Measurements from ENCODE around the gene PCDH15.

The PCDH15 gene

DNA sequence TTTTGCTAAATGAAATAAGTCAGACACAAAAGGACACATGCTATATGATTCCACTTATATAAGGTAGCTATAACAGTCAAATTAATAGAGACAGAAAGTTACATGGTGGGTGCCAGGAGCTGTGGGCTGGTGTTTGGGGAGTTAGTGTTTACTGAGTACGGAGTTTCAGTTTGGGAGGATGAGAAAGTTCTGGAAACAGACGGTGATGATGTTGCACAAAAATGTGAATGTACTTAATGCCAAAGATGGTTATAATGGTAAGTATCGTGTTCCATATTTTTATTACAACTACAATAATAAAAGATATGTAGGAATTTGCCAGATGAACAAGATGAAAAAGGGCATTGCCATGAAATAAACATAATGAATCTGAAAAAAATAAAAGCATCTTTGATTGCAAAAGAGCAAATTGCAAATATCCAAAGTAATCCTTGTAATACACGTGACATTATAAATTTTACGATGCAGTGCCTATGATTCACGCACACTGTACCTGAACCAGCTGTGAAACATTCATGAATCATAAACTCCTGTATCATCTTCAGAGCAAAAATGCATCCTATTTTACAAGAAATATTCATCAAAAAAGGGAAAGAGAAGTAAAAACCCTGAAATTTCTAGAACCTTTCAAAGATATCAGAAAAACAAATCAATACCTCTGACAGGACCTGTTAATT is 676.7 kb downstream of the PCDH15 start:
- DNase-seq, result no peak

DNA sequence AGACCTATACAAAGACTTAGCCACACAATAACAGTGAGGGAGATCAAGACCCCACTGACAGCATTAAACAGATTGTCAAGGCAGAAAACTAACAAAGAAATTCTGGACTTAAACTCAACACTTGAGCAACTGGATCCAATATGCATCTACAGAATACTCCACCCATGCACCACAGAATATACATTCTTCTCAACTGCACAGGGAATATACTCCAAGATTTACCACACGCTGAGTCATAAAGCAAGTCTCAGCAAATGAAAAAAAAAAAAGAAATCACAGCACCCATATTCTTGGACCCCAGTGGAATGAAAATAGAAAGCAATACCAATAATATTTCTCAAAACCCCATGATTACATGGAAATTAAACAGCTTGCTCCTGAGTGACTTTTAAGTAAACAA is 680.2 kb downstream of the PCDH15 start:
- no peak for DNase-seq

DNA sequence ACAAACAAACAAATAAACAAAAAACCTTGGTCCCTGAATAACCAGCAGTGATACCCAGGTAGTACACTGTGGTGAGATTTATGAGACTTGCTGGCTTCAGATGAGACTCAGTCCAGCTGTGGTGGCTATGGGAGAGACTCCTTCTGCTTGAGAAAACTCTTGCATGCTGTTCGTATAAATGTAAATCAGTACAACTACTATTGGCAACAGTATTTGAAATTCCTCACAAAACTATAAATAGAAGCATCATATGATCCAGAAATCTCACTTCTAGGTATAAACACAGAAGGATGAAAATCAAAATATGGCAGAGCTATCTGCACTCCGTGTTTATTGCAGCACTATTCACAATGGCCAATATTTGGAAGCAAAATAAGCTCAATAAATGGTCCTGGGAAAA is 692.1 kb downstream of the PCDH15 start:
- DNase-seq, result no peak

DNA sequence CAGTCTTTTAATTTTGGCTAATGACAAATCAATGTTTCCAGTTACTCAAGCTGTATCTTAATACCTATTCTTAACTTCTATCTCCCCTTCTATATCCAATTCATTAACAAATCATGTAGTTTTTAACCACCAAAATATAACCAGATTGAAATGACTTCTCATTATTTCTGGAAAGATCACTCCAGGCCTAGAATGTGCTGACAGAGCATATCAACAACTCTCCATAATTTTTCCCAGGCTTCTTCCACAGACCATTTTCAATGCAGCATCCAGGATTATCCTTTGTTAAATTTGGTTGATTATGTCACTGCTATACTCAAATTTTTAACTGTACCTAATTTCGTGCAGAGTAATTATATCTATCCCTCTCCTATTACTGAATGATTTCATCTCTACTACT is 704.1 kb downstream of the PCDH15 start:
- DNase-seq, result no peak

DNA sequence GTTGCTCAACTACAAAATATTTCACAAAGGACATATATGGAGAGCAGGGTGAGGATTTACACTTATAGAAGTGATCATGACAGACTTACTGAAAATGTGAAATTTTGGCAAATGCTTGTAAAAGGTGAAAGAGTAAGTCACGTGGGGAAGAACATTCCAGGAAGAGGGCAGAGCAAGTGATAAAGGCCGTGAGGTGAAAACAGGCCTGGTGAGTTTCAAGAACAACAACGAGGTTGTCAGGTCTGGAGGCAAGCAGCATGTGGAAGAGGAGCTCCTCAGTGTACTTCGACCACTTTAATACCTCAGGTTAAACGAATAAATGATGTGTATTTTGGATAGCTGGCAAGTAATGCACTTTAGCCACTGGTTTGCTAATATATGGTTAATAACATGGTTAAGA is 706.7 kb downstream of the PCDH15 start:
- no peak for DNase-seq

DNA sequence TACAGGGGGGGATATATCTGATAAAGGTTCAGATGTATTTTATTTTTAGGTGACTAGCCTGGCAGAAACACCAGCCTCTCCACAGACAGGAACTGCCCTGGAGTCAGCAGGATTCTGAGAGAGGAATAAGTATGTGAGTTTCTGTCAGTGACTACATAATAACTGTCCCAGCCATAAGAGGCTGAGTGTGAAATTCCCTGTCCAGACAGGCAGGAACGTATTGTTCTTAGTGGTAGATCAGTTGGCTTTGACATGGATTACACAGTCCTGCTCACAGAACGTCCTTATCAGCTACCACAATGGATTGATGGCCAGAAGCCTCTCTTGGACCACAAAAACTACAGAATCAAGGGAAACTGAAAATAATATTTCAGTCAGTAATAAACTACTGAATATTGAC is 709.8 kb downstream of the PCDH15 start:
- DNase-seq, result no peak

DNA sequence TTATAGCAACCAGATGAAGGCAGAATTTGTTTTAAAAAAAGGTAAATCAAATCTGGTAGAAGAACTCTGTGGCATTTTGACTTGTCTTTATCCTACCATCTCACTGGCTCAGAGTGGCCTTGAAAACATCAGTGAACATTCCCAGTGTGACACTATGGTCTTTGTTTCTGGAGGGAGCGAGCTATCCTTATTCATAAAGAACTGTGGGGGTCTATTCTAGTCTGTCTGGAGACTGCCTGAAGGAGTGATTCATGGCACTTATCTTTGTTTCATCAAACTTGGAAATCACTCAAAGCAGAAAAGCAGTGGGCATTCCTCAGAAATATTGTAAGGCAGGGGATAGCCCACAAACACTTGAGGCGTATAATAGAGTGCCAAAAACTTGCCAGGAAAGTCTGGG is 719.1 kb downstream of the PCDH15 start:
- no peak for DNase-seq

DNA sequence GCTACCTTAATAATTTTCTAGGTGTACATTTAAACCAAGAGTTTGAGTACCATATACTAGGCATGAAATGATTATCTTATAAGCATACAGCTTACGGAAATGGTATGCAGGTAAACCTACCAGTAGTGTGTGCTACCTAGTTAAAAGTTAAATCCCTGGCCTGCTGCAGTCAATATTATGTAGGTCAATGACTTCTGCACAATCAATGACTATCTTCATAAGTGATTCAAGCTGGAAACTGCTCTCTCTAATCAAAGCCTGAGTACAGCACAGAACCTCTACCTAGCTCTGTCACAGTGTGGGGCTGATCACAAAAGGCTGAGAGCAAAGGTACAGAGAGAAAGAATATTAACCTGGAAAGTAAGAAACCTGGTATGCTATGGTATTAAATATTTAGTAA is 733.7 kb downstream of the PCDH15 start:
- DNase-seq, result no peak

DNA sequence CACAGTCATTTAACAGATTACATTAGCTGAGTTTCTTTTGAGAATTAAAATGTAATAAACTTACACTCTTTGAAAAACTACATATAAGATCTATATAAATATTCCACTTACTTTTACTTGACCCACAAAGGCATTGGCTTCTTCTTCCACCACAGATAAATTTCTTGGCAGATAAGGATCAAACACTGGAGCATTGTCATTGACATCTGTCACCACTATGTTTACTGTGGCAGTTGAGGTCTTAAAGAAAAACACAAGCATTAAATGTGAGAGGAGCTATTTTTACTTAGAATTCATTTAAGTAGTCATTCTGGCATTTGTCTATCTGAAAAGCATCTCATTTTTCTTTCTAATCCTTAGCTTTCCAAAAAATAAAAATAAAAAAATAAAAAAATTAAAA is 734.4 kb downstream of the PCDH15 start:
- no peak for DNase-seq

DNA sequence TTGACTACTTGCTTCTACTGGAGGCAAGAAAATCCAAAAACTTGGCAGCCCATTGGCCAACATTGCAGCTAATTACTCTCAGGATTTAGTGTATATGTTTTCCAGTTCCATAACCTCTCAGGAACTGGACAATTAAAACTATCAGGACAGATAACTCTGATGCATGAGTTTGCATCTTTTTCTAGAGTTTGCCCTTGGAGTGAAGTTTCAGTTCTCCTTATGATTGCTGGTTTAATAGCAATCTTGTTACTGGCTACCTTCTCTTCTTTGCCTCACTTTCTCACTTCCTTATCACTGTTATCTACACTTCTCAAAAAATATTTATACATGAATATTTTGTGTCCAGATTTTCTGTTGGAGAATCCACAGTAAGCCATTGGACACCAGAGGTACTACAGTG is 735.9 kb downstream of the PCDH15 start:
- no peak for DNase-seq

DNA sequence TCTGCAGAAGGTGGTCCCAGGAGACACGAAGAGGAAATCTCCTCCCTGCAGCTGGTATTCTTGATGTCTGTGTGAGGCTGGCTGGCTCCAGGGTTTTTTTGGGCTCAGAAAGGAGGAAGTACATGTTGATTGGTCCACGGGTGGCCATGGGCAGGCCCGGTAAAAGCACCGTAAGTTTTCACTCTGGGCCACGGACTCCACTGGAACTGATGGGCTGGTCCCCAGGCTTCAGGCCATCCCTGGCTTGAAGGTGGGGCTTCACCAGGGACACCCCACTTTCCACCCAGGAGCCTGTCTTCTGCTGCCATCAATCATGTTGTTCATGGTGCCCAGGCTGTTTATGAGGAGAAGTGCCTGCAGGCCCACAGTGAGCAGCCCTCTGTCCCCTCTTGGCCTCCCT is 736.8 kb downstream of the PCDH15 start:
- DNase-seq, result no peak

DNA sequence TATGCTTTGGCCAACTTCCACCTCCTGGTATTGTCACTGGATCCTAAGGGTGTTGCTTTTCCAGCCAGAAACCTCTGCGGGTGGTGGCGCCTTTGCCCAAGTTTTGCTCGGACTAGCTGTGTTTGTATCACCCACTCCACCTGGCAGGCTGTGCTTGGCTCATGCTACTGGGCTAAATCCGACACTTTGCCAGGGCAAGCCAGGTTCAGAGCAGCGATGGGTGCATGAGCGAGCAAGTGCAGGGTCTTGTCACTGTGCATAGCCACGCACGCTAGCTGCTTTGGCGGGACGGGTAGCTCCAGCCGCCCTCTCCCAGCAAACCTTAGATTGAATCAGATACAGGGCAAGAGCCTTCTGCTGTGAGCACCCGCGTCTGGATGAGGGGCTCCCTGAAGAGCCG is 737.5 kb downstream of the PCDH15 start:
- DNase-seq, result no peak

DNA sequence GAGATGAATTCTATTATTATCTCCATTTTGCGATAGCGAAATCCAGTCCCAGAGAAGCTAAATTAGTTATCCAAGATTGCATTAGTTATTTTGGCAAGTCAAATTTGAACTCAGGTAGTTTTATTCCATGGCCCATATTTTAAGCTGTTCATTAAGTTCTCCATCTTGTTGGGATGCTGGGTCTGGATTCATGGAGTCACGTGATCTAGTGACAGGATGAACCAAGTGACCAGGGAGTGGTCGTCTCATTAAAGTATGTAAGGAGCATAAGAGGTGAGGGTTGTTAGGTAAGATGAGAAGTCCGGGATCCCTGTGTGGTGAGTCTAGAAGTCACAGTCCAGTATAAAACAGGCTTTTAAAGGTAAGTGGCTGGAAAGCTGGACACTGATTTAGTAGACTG is 740.5 kb downstream of the PCDH15 start:
- DNase-seq, result no peak

DNA sequence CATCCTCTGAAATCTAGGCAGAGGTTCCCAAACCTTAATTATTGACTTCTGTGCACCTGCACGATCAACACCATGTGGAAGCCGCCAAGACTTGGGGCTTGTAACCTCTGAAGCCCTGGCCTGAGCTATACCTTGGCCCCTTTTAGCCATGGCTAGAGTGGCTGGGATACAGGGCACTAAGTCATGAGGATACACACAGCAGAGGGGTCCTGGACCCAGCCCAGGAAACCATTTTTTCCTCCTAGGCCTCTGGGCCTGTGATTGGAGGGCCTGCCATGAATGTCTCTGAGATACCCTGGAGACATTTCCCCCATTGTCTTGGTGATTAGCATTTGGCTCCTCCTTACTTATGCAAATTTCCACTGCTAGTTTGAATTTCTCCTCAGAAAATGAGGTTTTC is 743.7 kb downstream of the PCDH15 start:
- DNase-seq, result no peak

DNA sequence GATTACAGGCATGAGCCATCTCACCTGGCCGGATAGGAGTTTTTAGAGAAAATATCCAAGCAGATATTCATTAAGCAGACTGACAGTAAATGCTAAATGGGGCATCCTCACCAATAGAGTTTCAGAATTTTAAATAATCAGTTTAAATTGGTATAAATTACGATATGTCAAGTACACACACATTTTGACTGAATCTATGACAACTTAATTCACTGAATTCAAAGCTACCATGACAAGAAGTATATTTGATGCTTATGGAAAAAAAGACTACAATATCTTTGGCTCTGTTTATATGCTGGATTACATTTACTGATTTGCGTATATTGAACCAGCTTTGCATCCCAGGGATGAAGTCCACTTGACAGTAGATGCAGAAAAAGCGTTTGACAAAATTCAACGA is 774.7 kb downstream of the PCDH15 start:
- DNase-seq, result no peak

DNA sequence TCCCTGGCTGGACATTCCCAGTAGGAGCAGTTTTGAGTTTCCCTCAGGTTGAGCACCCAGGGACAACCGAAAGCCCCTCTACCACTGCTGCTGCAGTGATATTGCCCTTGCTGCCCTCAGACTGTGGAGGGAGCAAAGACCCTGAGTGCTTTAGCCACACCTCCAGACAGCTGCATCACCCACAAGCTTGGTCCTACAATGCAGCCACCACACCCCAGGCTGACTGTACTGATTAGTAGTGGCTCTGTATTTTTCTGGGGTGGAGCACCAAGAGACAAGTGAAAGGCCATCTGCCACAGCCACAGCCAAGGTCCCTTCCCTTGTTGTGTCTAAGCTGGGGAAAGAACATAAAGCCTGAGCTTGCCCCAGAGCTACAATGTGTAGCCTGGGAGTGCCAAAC is 789.9 kb downstream of the PCDH15 start:
- DNase-seq, result no peak

DNA sequence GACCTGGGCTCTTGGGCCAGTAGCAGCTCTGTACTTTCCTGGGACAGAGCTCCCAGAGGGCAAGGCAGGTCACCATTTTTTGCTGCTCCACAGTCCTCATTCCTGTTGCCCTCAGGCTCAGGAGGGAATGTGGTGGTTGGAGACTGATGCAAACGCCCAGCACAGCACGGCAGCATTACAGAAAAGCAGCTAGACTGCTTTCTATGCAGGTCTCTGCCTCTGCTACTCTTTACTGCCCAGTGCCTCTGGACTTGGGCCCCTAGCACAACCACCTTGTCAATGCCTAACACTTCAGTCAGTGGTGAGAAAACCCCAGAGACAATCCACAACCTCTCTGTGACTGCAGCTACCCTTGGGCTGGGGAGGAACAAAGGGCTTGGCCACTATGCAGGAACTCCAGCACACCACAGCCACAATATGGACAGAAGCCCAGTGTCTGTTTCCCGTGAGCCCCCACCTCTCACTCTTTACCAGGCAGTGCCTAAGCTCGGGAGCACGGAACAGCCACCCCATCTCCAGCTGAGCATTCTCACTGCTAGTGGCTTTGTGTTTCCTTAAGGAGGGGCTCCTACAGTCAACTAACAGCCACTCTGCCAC is 790.6 kb downstream of the PCDH15 start:
- DNase-seq, result no peak

DNA sequence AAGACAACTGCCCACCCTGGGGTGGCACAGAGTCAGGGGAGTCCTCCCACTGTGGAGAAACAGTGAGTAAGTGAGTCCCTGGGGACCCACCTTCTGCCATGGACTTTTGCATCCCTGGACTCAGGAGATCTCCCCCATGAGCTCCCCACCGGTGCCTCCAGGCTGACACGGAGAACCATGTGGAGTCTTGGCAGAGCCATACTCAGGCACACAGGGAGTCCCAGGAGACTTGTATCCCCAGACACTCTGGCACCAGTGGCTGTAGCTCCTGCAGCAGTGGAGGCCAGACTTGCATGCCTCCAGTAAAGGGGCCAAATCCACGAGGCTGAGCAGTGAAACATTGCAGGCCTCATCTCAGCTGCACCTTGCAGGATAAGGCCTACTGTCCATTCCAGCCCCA is 791.4 kb downstream of the PCDH15 start:
- no peak for DNase-seq

DNA sequence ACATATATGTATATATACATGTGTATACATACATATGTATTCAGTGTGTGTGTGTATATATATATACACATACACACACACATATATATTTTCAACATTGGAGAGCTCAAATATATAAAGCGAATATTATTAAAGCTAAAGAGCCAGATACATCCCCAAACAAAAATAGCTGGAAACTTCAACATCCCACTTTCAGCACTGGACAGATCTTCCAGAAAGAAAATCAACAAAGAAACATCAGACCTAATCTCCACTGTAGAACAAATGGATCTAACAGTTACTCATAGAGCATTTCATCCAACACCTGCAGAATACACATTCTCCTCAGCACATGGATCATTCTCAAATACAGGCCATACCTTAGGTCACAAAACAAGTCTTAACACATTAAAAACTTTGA is 799.0 kb downstream of the PCDH15 start:
- no peak for DNase-seq

DNA sequence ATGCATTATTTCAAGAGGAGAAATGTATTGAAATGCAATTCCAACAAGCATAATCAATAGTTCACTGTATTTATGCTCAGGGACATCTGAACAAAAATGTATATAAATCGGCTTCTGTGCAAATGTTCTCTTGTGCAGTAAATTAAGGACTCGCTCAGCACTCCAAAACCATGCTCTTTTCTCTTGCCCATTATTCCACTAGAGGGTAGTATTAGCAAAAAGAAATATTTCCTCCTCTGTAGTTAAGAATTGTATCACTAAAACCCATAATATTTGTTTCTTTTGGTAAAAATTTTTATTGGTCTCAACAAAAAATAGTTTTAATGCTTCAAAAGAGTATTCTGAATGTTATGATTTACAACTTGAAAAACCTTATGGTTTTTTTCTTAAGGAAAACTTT is 803.1 kb downstream of the PCDH15 start:
- no peak for DNase-seq

DNA sequence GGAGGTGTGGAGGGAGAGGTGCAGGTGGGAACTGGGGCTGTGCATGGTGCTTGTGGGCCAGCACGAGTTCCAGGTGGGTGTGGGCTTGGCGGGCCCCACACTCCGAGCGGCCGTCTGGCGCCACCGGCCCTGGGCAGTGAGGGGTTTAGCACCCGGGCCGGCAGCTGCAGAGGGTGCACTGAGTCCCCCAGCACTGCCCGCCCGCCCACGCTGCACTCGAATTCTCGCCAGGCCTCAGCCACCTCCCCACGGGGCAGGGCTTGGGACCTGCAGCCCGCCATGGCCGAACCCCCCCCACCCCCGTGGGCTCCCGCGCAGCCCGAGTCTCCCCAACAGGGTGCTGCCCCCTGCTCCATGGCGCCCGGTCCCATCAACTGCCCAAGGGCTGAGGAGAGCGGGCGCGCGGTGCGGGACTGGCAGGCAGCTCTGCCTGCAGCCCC is 810.2 kb downstream of the PCDH15 start:
- no peak for DNase-seq

DNA sequence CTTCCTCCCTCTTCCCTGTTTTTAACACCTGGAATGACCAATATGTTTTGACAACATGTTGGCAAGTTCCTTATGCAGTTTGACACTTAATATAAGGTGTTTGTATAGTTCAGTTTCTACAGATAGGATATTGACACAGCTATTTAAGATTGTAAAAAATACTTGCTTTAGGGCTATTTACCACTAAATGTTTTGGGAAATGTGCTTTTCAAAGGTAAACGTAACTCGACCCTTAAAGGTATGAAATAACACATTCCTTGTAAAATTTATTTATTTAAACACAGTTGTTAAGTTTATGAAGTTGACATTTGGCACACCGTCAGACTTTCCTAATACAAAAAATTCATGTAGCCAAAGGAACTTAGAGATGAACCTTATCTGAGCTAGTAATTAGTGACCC is 817.6 kb downstream of the PCDH15 start:
- DNase-seq, result no peak

DNA sequence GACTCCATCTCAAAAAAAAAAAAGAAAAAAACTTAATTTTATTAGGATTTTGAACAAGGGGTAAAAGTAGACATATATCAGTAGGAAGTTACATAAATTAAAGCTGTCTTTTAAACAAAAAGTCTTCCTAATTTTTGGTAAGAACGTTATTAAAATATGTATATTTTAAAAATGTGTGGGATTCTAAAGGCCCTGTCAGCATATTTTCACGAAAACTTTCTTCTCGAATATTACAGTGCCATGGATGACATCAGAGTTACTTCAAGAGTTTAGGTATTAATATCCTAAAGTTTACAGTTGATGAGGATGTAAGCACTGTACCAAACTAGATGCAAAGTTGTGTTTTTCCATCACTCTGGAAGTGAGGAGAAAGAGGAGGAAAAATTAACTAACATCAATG is 820.8 kb downstream of the PCDH15 start:
- no peak for DNase-seq

DNA sequence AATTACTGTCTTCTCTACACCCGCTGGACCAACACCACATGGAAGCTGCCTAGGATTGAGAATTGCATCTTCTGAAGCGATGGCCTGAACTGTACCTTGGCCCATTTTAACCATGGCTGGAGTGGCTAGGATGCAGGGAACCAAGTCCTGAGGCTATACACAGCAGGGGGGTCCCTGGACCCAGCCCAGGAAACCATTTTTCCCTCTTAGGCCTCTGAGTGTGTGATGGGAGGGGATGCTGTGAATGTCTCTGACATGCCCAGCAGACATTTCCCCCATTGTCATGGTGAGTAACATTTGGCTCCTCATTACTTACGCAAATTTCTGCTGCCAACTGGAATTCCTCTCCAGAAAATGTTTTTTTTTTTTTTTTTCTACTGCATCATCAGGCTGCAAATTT is 822.7 kb downstream of the PCDH15 start:
- no peak for DNase-seq

DNA sequence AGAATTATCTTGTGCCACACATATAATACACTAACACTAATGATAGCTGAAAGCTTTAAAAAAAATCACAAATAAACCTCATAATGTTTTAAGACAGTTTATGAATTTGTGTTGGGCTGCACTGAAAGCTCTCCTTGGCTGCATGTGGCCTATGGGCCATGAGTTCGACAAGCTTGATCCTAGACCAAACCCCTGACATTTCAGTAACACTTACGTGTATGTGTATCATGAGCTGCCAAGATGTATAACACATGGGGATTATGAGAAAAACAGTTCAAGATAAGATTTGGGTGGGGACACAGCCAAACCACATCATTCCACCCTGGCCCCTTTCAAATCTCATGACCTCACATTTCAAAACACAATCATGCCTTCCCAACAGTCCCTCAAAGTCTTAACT is 823.8 kb downstream of the PCDH15 start:
- no peak for DNase-seq
